Sigmoid colon (tissue), 7 donors: ENCODE data around the gene SRSF5. TPM values are rescaled to one million over a fixed set of nuclear protein-coding genes. Genes with fewer than 3 reads are reported as not detected.
"Not testable (repeated sequence)": the region's sequence is repeated elsewhere in the genome, so short reads cannot be mapped to it uniquely, and the experiment has no call there.

Experiments used
- DNase-seq: peaks from one replicate; pipeline ENCODE4 v3.0.0-alpha.2; 2019
- H3K27ac ChIP-seq, 4 donors: fragments of 200-600 bp; sonication (generic); one replicate each; pipeline ENCODE4 v1.5.1; 2016 to 2019; ENCODE audit warnings: mild to moderate bottlenecking in 1 of 4
- H3K27me3 ChIP-seq, 3 donors: fragments of 200-600 bp; sonication (generic); one replicate each; pipeline ENCODE4 v1.5.1; 2019; ENCODE audit warnings: mild to moderate bottlenecking in 1 of 3
- H3K36me3 ChIP-seq, 4 donors: fragments of 200-600 bp; sonication (generic); one replicate each; pipeline ENCODE4 v1.5.1; 2016 to 2019
- H3K4me1 ChIP-seq, 4 donors: fragments of 200-600 bp; sonication (generic); one replicate each; pipeline ENCODE4 v1.5.1; 2017 to 2019
- H3K4me3 ChIP-seq, 4 donors: fragments of 200-600 bp; sonication (generic); one replicate each; pipeline ENCODE4 v1.5.1; 2017 to 2019; ENCODE audit warnings: mild to moderate bottlenecking in 2 of 4, moderate library complexity in 1 of 4
- H3K9me3 ChIP-seq, 4 donors: fragments of 200-600 bp in 3 of 4; sonication (generic) in 3 of 4; one replicate each; pipeline versions ENCODE4 v1.5.1 to v1.6.1; 2013 to 2019
- CTCF ChIP-seq, 4 experiments: fragments of 450-650 bp in 3 of 4; fragments of 200-600 bp in 1 of 4; IDR thresholded peaks; one replicate each; pipeline ENCODE4 v1.5.1; 2016 to 2019; ENCODE audit warnings: antibody characterized with exemption in 4 of 4, mild to moderate bottlenecking in 3 of 4, moderate library complexity in 2 of 4
- EP300 ChIP-seq, 4 donors: sonication (generic); formaldehyde crosslinking; IDR thresholded peaks; one replicate each; pipeline ENCODE4 v1.6.1; 2017; ENCODE audit warnings: antibody characterized with exemption in 4 of 4
- POLR2A ChIP-seq, 2 donors: fragments of 450-650 bp; IDR thresholded peaks; one replicate each; pipeline ENCODE4 v1.6.1; 2016; ENCODE audit warnings: antibody characterized with exemption in 2 of 2, mild to moderate bottlenecking in 2 of 2, moderate library complexity in 2 of 2
- POLR2AphosphoS5 ChIP-seq, 4 donors: sonication (generic); formaldehyde crosslinking; IDR thresholded peaks; one replicate each; pipeline ENCODE4 v1.6.1; 2017; ENCODE audit warnings: antibody characterized with exemption in 4 of 4
- WGBS, 2 donors: extraction: QIAGEN DNeasy Blood & Tissue Kit; methylation state at CpG; one replicate each; pipeline ENCODE4 v1.1.7; 2013; 5-methylcytosine and 5-hydroxymethylcytosine counted together
- intact Hi-C: fragments of 100-400 bp; cut with DNase I; formaldehyde crosslinking; loops from one replicate; pipeline ENCODE4 v1.15.1; 2023
- polyA plus RNA-seq, 3 donors: library from polyadenylated mRNA; stranded (reverse); fragments of 200-250 nt; gene quantifications; one replicate each; pipeline ENCODE4 v1.2.3, GENCODE V29; 2013
- total RNA-seq, 4 donors: library from RNA; depleted of rRNA; stranded (reverse); fragments of >200 nt; gene quantifications; one replicate each; pipeline ENCODE4 v1.1.0, GENCODE V29; 2016
- donor health status: healthy with polysubstance abuse.
- donor health status: Bipolar disorder and iron deficiency.
- donor health status: healthy.

The SRSF5 gene
- total and polyA plus RNA-seq, 7 donors, result 211 to 366 (median 288) TPM

- no peak overlapping the region for H3K4me3 ChIP-seq
- WGBS, 2 donors, result 81 to 85% methylated on average over 12 of the region's 12 CpGs
- intact Hi-C loops, result no loop called here
- H3K9me3 ChIP-seq, result no peaks in the 10 kb centered on the region
- DNase-seq, result no peak
- H3K36me3 ChIP-seq, result no peaks in the 10 kb centered on the region
- H3K27me3 ChIP-seq, result peaks cover 0 to 10% (median 0%) of the 10 kb centered on the region in 3 donors
- H3K4me1 ChIP-seq, result no peaks in the 10 kb centered on the region
- TF ChIP-seq POLR2AphosphoS5 (IDR thresholded peaks at IDR 0.05), result no peak
- TF ChIP-seq POLR2A (IDR thresholded peaks at IDR 0.05), result no peak
- no peak for TF ChIP-seq EP300 (IDR thresholded peaks at IDR 0.05)
- TF ChIP-seq CTCF (IDR thresholded peaks at IDR 0.05), result no peak
- H3K27ac ChIP-seq, result no peak overlapping the region
Measured at GRCh38 chr14:69808919-69809808, 42.2 kb downstream of the SRSF5 start.

DNA sequence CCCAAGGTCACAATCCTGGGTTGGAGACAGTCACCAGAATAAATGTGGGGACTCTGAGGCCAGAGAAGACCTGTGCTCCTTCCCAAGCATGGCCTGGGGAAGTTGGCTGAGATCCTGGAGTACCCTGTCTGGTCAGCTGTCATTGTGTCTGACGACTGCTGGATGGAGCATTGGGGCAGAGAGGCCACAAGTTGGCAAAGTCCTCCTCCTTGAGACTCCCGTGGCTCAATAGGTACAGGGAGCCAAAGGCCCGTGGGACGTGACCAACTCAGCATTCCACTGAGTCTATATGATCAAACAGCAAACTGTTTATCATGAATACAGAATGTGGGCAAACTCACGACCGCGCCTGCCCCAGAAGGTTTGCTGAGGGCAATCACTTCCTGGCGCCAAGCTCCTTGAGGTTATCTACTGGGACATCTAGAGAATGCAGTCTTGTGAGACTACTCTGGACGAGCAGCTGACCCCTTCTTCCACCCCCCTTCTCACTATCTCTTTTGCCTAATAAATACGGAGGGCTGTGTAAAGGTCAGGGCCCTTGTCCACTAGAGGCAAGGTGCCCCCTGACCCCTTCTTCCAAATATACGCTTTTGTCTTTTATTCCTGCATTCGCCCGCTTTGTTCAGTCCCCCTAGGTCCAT lies 44.4 kb downstream of the SRSF5 start:
- H3K4me1 ChIP-seq, result no peaks in the 10 kb centered on the region
- TF ChIP-seq CTCF (IDR thresholded peaks at IDR 0.05) (no peak), POLR2AphosphoS5 (IDR thresholded peaks at IDR 0.05) (no peak), EP300 (IDR thresholded peaks at IDR 0.05) (no peak), POLR2A (IDR thresholded peaks at IDR 0.05) (no peak)
- no peaks in the 10 kb centered on the region for H3K9me3 ChIP-seq
- no peak for DNase-seq
- no peak overlapping the region for H3K4me3 ChIP-seq
- no peak overlapping the region for H3K27ac ChIP-seq
- intact Hi-C loops, result loop anchor here (10.0 kb wide), 1 partner anchor 903 kb away; no protein-coding TSS in a partner anchor
- peaks cover 0 to 11% (median 0%) of the 10 kb centered on the region in 3 donors for H3K27me3 ChIP-seq
- H3K36me3 ChIP-seq, result no peaks in the 10 kb centered on the region
- 77 to 81% methylated on average over 13 of the region's 13 CpGs for WGBS, 2 donors

DNA sequence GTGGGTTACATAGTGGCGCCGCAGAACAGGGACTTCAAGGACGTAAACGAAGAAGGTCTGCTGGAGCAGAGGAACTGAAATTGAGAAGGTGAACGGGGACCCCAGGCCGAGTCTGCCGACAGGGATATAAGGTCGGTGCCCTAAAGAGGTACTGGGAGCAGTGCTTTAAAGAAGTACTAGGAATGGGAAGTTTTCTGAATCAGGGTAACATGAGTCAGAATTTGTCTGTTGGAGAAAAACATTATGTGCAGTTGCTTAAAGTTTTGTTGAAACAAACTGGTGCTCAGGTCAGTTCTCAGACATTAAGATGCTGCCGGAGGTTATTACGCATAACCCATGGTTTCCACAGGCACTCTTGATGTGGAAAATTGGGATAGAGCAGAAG lies 44.9 kb downstream of the SRSF5 start:
- Histone ChIP-seq H3K4me3 (no peak overlapping the region), H3K36me3 (no peaks in the 10 kb centered on the region), H3K27me3 (peaks cover 0 to 16% (median 0%) of the 10 kb centered on the region in 3 donors), H3K9me3 (no peaks in the 10 kb centered on the region), H3K4me1 (no peaks in the 10 kb centered on the region), H3K27ac (no peak overlapping the region)
- TF ChIP-seq CTCF (IDR thresholded peaks at IDR 0.05) (no peak), POLR2A (IDR thresholded peaks at IDR 0.05) (no peak), EP300 (IDR thresholded peaks at IDR 0.05) (no peak), POLR2AphosphoS5 (IDR thresholded peaks at IDR 0.05) (no peak)
- WGBS, 2 donors, result 86 to 91% methylated on average over 10 of the region's 10 CpGs
- DNase-seq, result no peak
- intact Hi-C loops, result loop anchor here (10.0 kb wide), 1 partner anchor 903 kb away; no protein-coding TSS in a partner anchor

DNA sequence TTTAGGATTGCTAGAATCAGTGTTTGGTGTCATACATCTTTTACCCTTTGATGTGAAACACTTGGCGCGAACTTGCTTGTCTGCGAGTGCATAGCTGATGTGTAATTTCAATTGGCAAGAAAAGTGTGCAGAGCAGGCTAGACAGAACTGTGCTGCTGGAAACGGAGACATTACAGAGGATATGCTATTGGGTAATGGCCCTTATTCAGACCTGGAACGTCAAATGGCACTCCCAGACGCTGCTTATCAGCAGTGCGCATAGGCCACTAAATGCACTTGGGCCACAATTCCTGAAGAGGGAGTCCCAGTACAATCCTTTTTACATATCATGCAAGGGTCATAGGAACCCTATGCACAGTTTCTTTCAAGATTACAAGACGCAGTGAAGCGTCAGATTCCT lies 45.8 kb downstream of the SRSF5 start:
- intact Hi-C loops, result loop anchor here (10.0 kb wide), 1 partner anchor 902 kb away; no protein-coding TSS in a partner anchor
- WGBS, 2 donors, result 38 to 89% methylated on average over 9 of the region's 9 CpGs
- H3K27me3 ChIP-seq, result peaks cover 0 to 23% (median 0%) of the 10 kb centered on the region in 3 donors
- TF ChIP-seq EP300 (IDR thresholded peaks at IDR 0.05), result no peak
- no peak for TF ChIP-seq POLR2AphosphoS5 (IDR thresholded peaks at IDR 0.05)
- TF ChIP-seq POLR2A (IDR thresholded peaks at IDR 0.05), result no peak
- no peak for TF ChIP-seq CTCF (IDR thresholded peaks at IDR 0.05)
- DNase-seq, result no peak
- no peak overlapping the region for H3K27ac ChIP-seq
- H3K4me3 ChIP-seq, result no peak overlapping the region
- no peaks in the 10 kb centered on the region for H3K36me3 ChIP-seq
- H3K4me1 ChIP-seq, result no peaks in the 10 kb centered on the region
- no peaks in the 10 kb centered on the region for H3K9me3 ChIP-seq

GRCh38 chr14:69813346-69813745 lies 46.4 kb downstream of the SRSF5 start:
- not testable (repeated sequence) for H3K4me3 ChIP-seq, H3K9me3 ChIP-seq, H3K36me3 ChIP-seq, DNase-seq, H3K4me1 ChIP-seq, H3K27ac ChIP-seq
- H3K27me3 ChIP-seq, result peaks cover 0 to 29% (median 0%) of the 10 kb centered on the region in 3 donors
- WGBS, 2 donors, result 76 to 84% methylated on average over 6 of the region's 6 CpGs
- intact Hi-C loops, result loop anchor here (10.0 kb wide), 1 partner anchor 901 kb away; no protein-coding TSS in a partner anchor
